ENCODE results near the gene NEBL.

The NEBL gene

GRCh38 chr10:20903635-20904390 is 6.7 kb upstream of the NEBL start:
- DNase-seq: no peak

- no peak for DNase-seq
These were observed 4.0 kb upstream of the NEBL start for GRCh38 chr10:20901110-20901509.

GRCh38 chr10:20898866-20899535 is 1.9 kb upstream of the NEBL start:
- DNase-seq: no peak

- DNase-seq: no peak
These were observed 3.8 kb downstream of the NEBL start for GRCh38 chr10:20893297-20893696.

- no peak for DNase-seq
These were observed 4.3 kb downstream of the NEBL start for GRCh38 chr10:20892796-20893195.

- DNase-seq: no peak
These were observed 5.0 kb downstream of the NEBL start for GRCh38 chr10:20892011-20892585.

- DNase-seq: no peak
These were observed 5.8 kb downstream of the NEBL start for GRCh38 chr10:20891338-20891714.

GRCh38 chr10:20890491-20891337 is 6.4 kb downstream of the NEBL start:
- no peak for DNase-seq

GRCh38 chr10:20890009-20890408 is 7.1 kb downstream of the NEBL start:
- no peak for DNase-seq

GRCh38 chr10:20888620-20889330 is 8.3 kb downstream of the NEBL start:
- no peak for DNase-seq

GRCh38 chr10:20887706-20888555 is 9.2 kb downstream of the NEBL start:
- DNase-seq: no peak

GRCh38 chr10:20885678-20886077 is 11.4 kb downstream of the NEBL start:
- DNase-seq: no peak

- DNase-seq: no peak
These were observed 13.6 kb downstream of the NEBL start for GRCh38 chr10:20883552-20883951.

GRCh38 chr10:20882091-20882490 is 15.0 kb downstream of the NEBL start:
- no peak for DNase-seq

GRCh38 chr10:20879136-20879535 is 18.0 kb downstream of the NEBL start:
- DNase-seq: no peak

- DNase-seq: no peak
These were observed 18.8 kb downstream of the NEBL start for GRCh38 chr10:20877986-20878983.

- DNase-seq: peak; percentile 17
These were observed 19.6 kb downstream of the NEBL start for GRCh38 chr10:20877554-20877953.

- no peak for DNase-seq
These were observed 22.9 kb downstream of the NEBL start for GRCh38 chr10:20874261-20874660.

GRCh38 chr10:20871970-20872369 is 25.1 kb downstream of the NEBL start:
- DNase-seq: no peak

- DNase-seq: no peak
These were observed 26.3 kb downstream of the NEBL start for GRCh38 chr10:20870834-20871233.
